ENCODE data around the gene KLF9. TPM values are rescaled to one million over a fixed set of nuclear protein-coding genes. Genes with fewer than 3 reads are reported as not detected.

The KLF9 gene
- total RNA-seq, 1 experiment from 2014 or later: not detected

GRCh38 chr9:70449461-70449860 lies 35.0 kb upstream of the KLF9 start:
- no peak overlapping the region for H3K4me2 ChIP-seq (ENCODE audit: low read depth, low read length, poor library complexity, severe bottlenecking)
- no peaks in the 10 kb centered on the region for H3K79me2 ChIP-seq (ENCODE audit: low read length)
- H3K27me3 ChIP-seq (ENCODE audit: low read length): no peaks in the 10 kb centered on the region
- H3K4me1 ChIP-seq (ENCODE audit: low read length): no peaks in the 10 kb centered on the region
- H3K36me3 ChIP-seq (ENCODE audit: insufficient read depth, low read length): no peaks in the 10 kb centered on the region
- H3K4me3 ChIP-seq (ENCODE audit: low read length): no peak overlapping the region
- DNase-seq: no peak
- no peaks in the 10 kb centered on the region for H3K9me3 ChIP-seq (ENCODE audit: low read length)
- no peaks in the 10 kb centered on the region for H3K9me2 ChIP-seq (replicated peaks; ENCODE audit: insufficient read depth, low read length)
- no peaks in the 10 kb centered on the region for H4K20me1 ChIP-seq (ENCODE audit: insufficient read depth, low read depth, low read length)
- H2AFZ ChIP-seq (ENCODE audit: low read length): no peak overlapping the region
- no peak overlapping the region for H3K27ac ChIP-seq (ENCODE audit: low read length)
- no peak overlapping the region for H3K9ac ChIP-seq (ENCODE audit: low read length)

GRCh38 chr9:70448919-70449318 lies 34.5 kb upstream of the KLF9 start:
- no peaks in the 10 kb centered on the region for H3K79me2 ChIP-seq (ENCODE audit: low read length)
- no peaks in the 10 kb centered on the region for H3K9me3 ChIP-seq (ENCODE audit: low read length)
- no peak overlapping the region for H3K4me2 ChIP-seq (ENCODE audit: low read depth, low read length, poor library complexity, severe bottlenecking)
- H3K4me3 ChIP-seq (ENCODE audit: low read length): no peak overlapping the region
- H2AFZ ChIP-seq (ENCODE audit: low read length): no peak overlapping the region
- H3K27me3 ChIP-seq (ENCODE audit: low read length): no peaks in the 10 kb centered on the region
- no peaks in the 10 kb centered on the region for H3K4me1 ChIP-seq (ENCODE audit: low read length)
- no peaks in the 10 kb centered on the region for H3K36me3 ChIP-seq (ENCODE audit: insufficient read depth, low read length)
- no peak overlapping the region for H3K9ac ChIP-seq (ENCODE audit: low read length)
- no peak overlapping the region for H3K27ac ChIP-seq (ENCODE audit: low read length)
- H4K20me1 ChIP-seq (ENCODE audit: insufficient read depth, low read depth, low read length): no peaks in the 10 kb centered on the region
- no peak for DNase-seq
- H3K9me2 ChIP-seq (replicated peaks; ENCODE audit: insufficient read depth, low read length): no peaks in the 10 kb centered on the region

GRCh38 chr9:70444904-70445303 lies 30.4 kb upstream of the KLF9 start:
- Histone ChIP-seq H4K20me1 (ENCODE audit: insufficient read depth, low read depth, low read length) (no peaks in the 10 kb centered on the region), H2AFZ (ENCODE audit: low read length) (no peak overlapping the region), H3K27ac (ENCODE audit: low read length) (no peak overlapping the region), H3K9me2 (replicated peaks; ENCODE audit: insufficient read depth, low read length) (no peaks in the 10 kb centered on the region), H3K27me3 (ENCODE audit: low read length) (no peaks in the 10 kb centered on the region), H3K79me2 (ENCODE audit: low read length) (no peaks in the 10 kb centered on the region), H3K4me1 (ENCODE audit: low read length) (no peaks in the 10 kb centered on the region), H3K4me3 (ENCODE audit: low read length) (no peak overlapping the region), H3K4me2 (ENCODE audit: low read depth, low read length, poor library complexity, severe bottlenecking) (no peak overlapping the region), H3K9ac (ENCODE audit: low read length) (no peak overlapping the region), H3K36me3 (ENCODE audit: insufficient read depth, low read length) (no peaks in the 10 kb centered on the region), H3K9me3 (ENCODE audit: low read length) (no peaks in the 10 kb centered on the region)
- DNase-seq: no peak

GRCh38 chr9:70442328-70442848 lies 27.9 kb upstream of the KLF9 start:
- H3K9ac ChIP-seq (ENCODE audit: low read length): no peak overlapping the region
- no peak for DNase-seq
- no peak overlapping the region for H3K27ac ChIP-seq (ENCODE audit: low read length)
- H3K4me3 ChIP-seq (ENCODE audit: low read length): no peak overlapping the region
- no peak overlapping the region for H2AFZ ChIP-seq (ENCODE audit: low read length)
- H3K36me3 ChIP-seq (ENCODE audit: insufficient read depth, low read length): no peaks in the 10 kb centered on the region
- no peaks in the 10 kb centered on the region for H3K79me2 ChIP-seq (ENCODE audit: low read length)
- no peaks in the 10 kb centered on the region for H4K20me1 ChIP-seq (ENCODE audit: insufficient read depth, low read depth, low read length)
- H3K9me2 ChIP-seq (replicated peaks; ENCODE audit: insufficient read depth, low read length): no peaks in the 10 kb centered on the region
- H3K27me3 ChIP-seq (ENCODE audit: low read length): no peaks in the 10 kb centered on the region
- no peaks in the 10 kb centered on the region for H3K4me1 ChIP-seq (ENCODE audit: low read length)
- H3K4me2 ChIP-seq (ENCODE audit: low read depth, low read length, poor library complexity, severe bottlenecking): no peak overlapping the region
- no peaks in the 10 kb centered on the region for H3K9me3 ChIP-seq (ENCODE audit: low read length)

GRCh38 chr9:70441622-70442021 lies 27.2 kb upstream of the KLF9 start:
- Histone ChIP-seq H3K4me3 (ENCODE audit: low read length) (no peak overlapping the region), H4K20me1 (ENCODE audit: insufficient read depth, low read depth, low read length) (no peaks in the 10 kb centered on the region), H3K4me1 (ENCODE audit: low read length) (no peaks in the 10 kb centered on the region), H3K4me2 (ENCODE audit: low read depth, low read length, poor library complexity, severe bottlenecking) (no peak overlapping the region), H2AFZ (ENCODE audit: low read length) (no peak overlapping the region), H3K9me2 (replicated peaks; ENCODE audit: insufficient read depth, low read length) (no peaks in the 10 kb centered on the region), H3K27me3 (ENCODE audit: low read length) (no peaks in the 10 kb centered on the region), H3K9me3 (ENCODE audit: low read length) (no peaks in the 10 kb centered on the region), H3K36me3 (ENCODE audit: insufficient read depth, low read length) (no peaks in the 10 kb centered on the region), H3K79me2 (ENCODE audit: low read length) (no peaks in the 10 kb centered on the region), H3K9ac (ENCODE audit: low read length) (no peak overlapping the region), H3K27ac (ENCODE audit: low read length) (no peak overlapping the region)
- DNase-seq: no peak

- Histone ChIP-seq H3K9me3 (ENCODE audit: low read length) (no peaks in the 10 kb centered on the region), H3K4me3 (ENCODE audit: low read length) (no peak overlapping the region), H3K27ac (ENCODE audit: low read length) (no peak overlapping the region), H3K36me3 (ENCODE audit: insufficient read depth, low read length) (no peaks in the 10 kb centered on the region), H2AFZ (ENCODE audit: low read length) (no peak overlapping the region), H3K27me3 (ENCODE audit: low read length) (no peaks in the 10 kb centered on the region), H3K4me1 (ENCODE audit: low read length) (no peaks in the 10 kb centered on the region), H3K9me2 (replicated peaks; ENCODE audit: insufficient read depth, low read length) (no peaks in the 10 kb centered on the region), H3K79me2 (ENCODE audit: low read length) (no peaks in the 10 kb centered on the region), H4K20me1 (ENCODE audit: insufficient read depth, low read depth, low read length) (no peaks in the 10 kb centered on the region), H3K9ac (ENCODE audit: low read length) (no peak overlapping the region), H3K4me2 (ENCODE audit: low read depth, low read length, poor library complexity, severe bottlenecking) (no peak overlapping the region)
- DNase-seq: no peak
These were observed 25.7 kb upstream of the KLF9 start for GRCh38 chr9:70439991-70440706.

GRCh38 chr9:70438341-70438928 lies 24.0 kb upstream of the KLF9 start:
- no peaks in the 10 kb centered on the region for H3K4me1 ChIP-seq (ENCODE audit: low read length)
- no peak for DNase-seq
- no peak overlapping the region for H3K4me2 ChIP-seq (ENCODE audit: low read depth, low read length, poor library complexity, severe bottlenecking)
- no peak overlapping the region for H3K4me3 ChIP-seq (ENCODE audit: low read length)
- no peaks in the 10 kb centered on the region for H3K27me3 ChIP-seq (ENCODE audit: low read length)
- H4K20me1 ChIP-seq (ENCODE audit: insufficient read depth, low read depth, low read length): no peaks in the 10 kb centered on the region
- no peaks in the 10 kb centered on the region for H3K9me2 ChIP-seq (replicated peaks; ENCODE audit: insufficient read depth, low read length)
- H3K9me3 ChIP-seq (ENCODE audit: low read length): no peaks in the 10 kb centered on the region
- no peaks in the 10 kb centered on the region for H3K36me3 ChIP-seq (ENCODE audit: insufficient read depth, low read length)
- no peak overlapping the region for H3K27ac ChIP-seq (ENCODE audit: low read length)
- H2AFZ ChIP-seq (ENCODE audit: low read length): no peak overlapping the region
- H3K79me2 ChIP-seq (ENCODE audit: low read length): no peaks in the 10 kb centered on the region
- H3K9ac ChIP-seq (ENCODE audit: low read length): no peak overlapping the region

GRCh38 chr9:70435948-70436347 lies 21.5 kb upstream of the KLF9 start:
- no peaks in the 10 kb centered on the region for H3K79me2 ChIP-seq (ENCODE audit: low read length)
- H3K9ac ChIP-seq (ENCODE audit: low read length): no peak overlapping the region
- no peaks in the 10 kb centered on the region for H3K9me2 ChIP-seq (replicated peaks; ENCODE audit: insufficient read depth, low read length)
- no peak overlapping the region for H3K4me2 ChIP-seq (ENCODE audit: low read depth, low read length, poor library complexity, severe bottlenecking)
- H3K9me3 ChIP-seq (ENCODE audit: low read length): no peaks in the 10 kb centered on the region
- H3K27ac ChIP-seq (ENCODE audit: low read length): no peak overlapping the region
- DNase-seq: no peak
- H3K4me3 ChIP-seq (ENCODE audit: low read length): no peak overlapping the region
- no peak overlapping the region for H2AFZ ChIP-seq (ENCODE audit: low read length)
- no peaks in the 10 kb centered on the region for H3K36me3 ChIP-seq (ENCODE audit: insufficient read depth, low read length)
- no peaks in the 10 kb centered on the region for H3K4me1 ChIP-seq (ENCODE audit: low read length)
- H4K20me1 ChIP-seq (ENCODE audit: insufficient read depth, low read depth, low read length): no peaks in the 10 kb centered on the region
- no peaks in the 10 kb centered on the region for H3K27me3 ChIP-seq (ENCODE audit: low read length)
